Eye (tissue), 1 donor: ENCODE measurements around the gene FOXP1.

Experiments used
- DNase-seq: peaks from one replicate; pipeline ENCODE4 v3.0.0-alpha.2; 2015

The FOXP1 gene

GRCh38 chr3:70933105-70933810 is 650.3 kb downstream of the FOXP1 start:
- DNase-seq = no peak

- no peak for DNase-seq
These were observed 653.5 kb downstream of the FOXP1 start for GRCh38 chr3:70930066-70930465.

- DNase-seq = no peak
These were observed 656.3 kb downstream of the FOXP1 start for GRCh38 chr3:70927239-70927638.

GRCh38 chr3:70926835-70927234 is 656.7 kb downstream of the FOXP1 start:
- DNase-seq = no peak

GRCh38 chr3:70919661-70920060 is 663.9 kb downstream of the FOXP1 start:
- DNase-seq = no peak

- no peak for DNase-seq
These were observed 664.4 kb downstream of the FOXP1 start for GRCh38 chr3:70919091-70919490.

- DNase-seq = no peak
These were observed 667.0 kb downstream of the FOXP1 start for GRCh38 chr3:70916375-70917055.

GRCh38 chr3:70914862-70915261 is 668.7 kb downstream of the FOXP1 start:
- DNase-seq = no peak

GRCh38 chr3:70911719-70912118 is 671.8 kb downstream of the FOXP1 start:
- no peak for DNase-seq

- DNase-seq = no peak
These were observed 678.0 kb downstream of the FOXP1 start for GRCh38 chr3:70905491-70905890.
